Thyroid gland (tissue), 4 donors: ENCODE data around the gene HSDL1.

Source experiments
- CTCF ChIP-seq, 6 experiments: fragments of 200-600 bp in 3 of 6; fragments of 450-650 bp in 3 of 6; sonication (generic) in 3 of 6; IDR thresholded peaks; one replicate each; pipeline ENCODE4 v1.5.1; 2016 to 2019; ENCODE audit warnings: antibody characterized with exemption in 6 of 6, mild to moderate bottlenecking in 2 of 6, inconsistent platforms in 1 of 6, moderate library complexity in 1 of 6
- POLR2A ChIP-seq, 2 donors: fragments of 450-650 bp; IDR thresholded peaks; one replicate each; pipeline ENCODE4 v1.6.1; 2017; ENCODE audit warnings: antibody characterized with exemption in 2 of 2, mild to moderate bottlenecking in 2 of 2, moderate library complexity in 1 of 2

GRCh38 chr16:84161801-84162200, 16.8 kb upstream of the HSDL1 start:
- TF ChIP-seq CTCF (IDR thresholded peaks at IDR 0.05), result no peak
- TF ChIP-seq POLR2A (IDR thresholded peaks at IDR 0.05), result no peak
